Measurements from ENCODE around the gene KRTAP10-1.
"Not testable (repeated sequence)": the region's sequence is repeated elsewhere in the genome, so short reads cannot be mapped to it uniquely, and the experiment has no call there.

Gene KRTAP10-1

GRCh38 chr21:44571844-44572782 lies 32.1 kb upstream of the KRTAP10-1 start:
- no peak overlapping the region for H3K27ac ChIP-seq
- no peak overlapping the region for H3K4me3 ChIP-seq

GRCh38 chr21:44571296-44571695 lies 31.3 kb upstream of the KRTAP10-1 start:
- Histone ChIP-seq H3K27ac (no peak overlapping the region), H3K4me3 (no peak overlapping the region)

- H3K27ac ChIP-seq: no peak overlapping the region
Observed at GRCh38 chr21:44569861-44570517, 30.0 kb upstream of the KRTAP10-1 start.

GRCh38 chr21:44568667-44569556 lies 28.9 kb upstream of the KRTAP10-1 start:
- H3K4me3 ChIP-seq: no peak overlapping the region
- H3K27ac ChIP-seq: no peak overlapping the region

More at GRCh38 chr21:44569861-44570517, 30.0 kb upstream of the KRTAP10-1 start:
- no peak overlapping the region for H3K4me3 ChIP-seq

GRCh38 chr21:44568261-44568660 lies 28.3 kb upstream of the KRTAP10-1 start:
- Histone ChIP-seq H3K27ac (no peak overlapping the region), H3K4me3 (no peak overlapping the region)

GRCh38 chr21:44567481-44568171 lies 27.6 kb upstream of the KRTAP10-1 start:
- H3K4me3 ChIP-seq: no peak overlapping the region
- H3K27ac ChIP-seq: no peak overlapping the region

GRCh38 chr21:44566403-44566802 lies 26.4 kb upstream of the KRTAP10-1 start:
- no peak overlapping the region for H3K27ac ChIP-seq
- H3K4me3 ChIP-seq: no peak overlapping the region

- Histone ChIP-seq H3K27ac (peak overlapping the region in 2 of 21 experiments; percentile 6 to 59), H3K4me3 (no peak overlapping the region)
Observed at GRCh38 chr21:44564886-44565598, 25.0 kb upstream of the KRTAP10-1 start.

GRCh38 chr21:44564099-44564498 lies 24.1 kb upstream of the KRTAP10-1 start:
- H3K4me3 ChIP-seq: no peak overlapping the region
- H3K27ac ChIP-seq: peak overlapping the region in 1 of 21 experiments; percentile 59

GRCh38 chr21:44558695-44559094 lies 18.7 kb upstream of the KRTAP10-1 start, which contains the start of gene KRTAP10-3:
Gene KRTAP10-3, minus strand, starts transcription at chr21:44558795. Its CDS starts 80 bp downstream, at chr21:44558715.
- Histone ChIP-seq H3K4me3 (no peak within 1 kb of the TSS), H3K27ac (no peak within 1 kb of the TSS)

GRCh38 chr21:44558329-44558675 lies 18.3 kb upstream of the KRTAP10-1 start:
- H3K27ac ChIP-seq, H3K4me3 ChIP-seq: not testable (repeated sequence)

- Histone ChIP-seq H3K4me3 (no peak overlapping the region), H3K27ac (no peak overlapping the region)
Observed at GRCh38 chr21:44557491-44558328, 17.7 kb upstream of the KRTAP10-1 start.

- Histone ChIP-seq H3K4me3 (no peak overlapping the region), H3K27ac (no peak overlapping the region)
Observed at GRCh38 chr21:44556879-44557278, 16.9 kb upstream of the KRTAP10-1 start.

- H3K27ac ChIP-seq: no peak overlapping the region
- H3K4me3 ChIP-seq: no peak overlapping the region
Observed at GRCh38 chr21:44555200-44555875, 15.3 kb upstream of the KRTAP10-1 start.

- Histone ChIP-seq H3K27ac (no peak overlapping the region), H3K4me3 (no peak overlapping the region)
Observed at GRCh38 chr21:44552681-44553080, 12.7 kb upstream of the KRTAP10-1 start.

- Histone ChIP-seq H3K27ac (no peak overlapping the region), H3K4me3 (no peak overlapping the region)
Observed at GRCh38 chr21:44552136-44552535, 12.1 kb upstream of the KRTAP10-1 start.

- no peak within 1 kb of the TSS for H3K4me3 ChIP-seq
- no peak within 1 kb of the TSS for H3K27ac ChIP-seq
Observed at GRCh38 chr21:44551340-44551961, 11.5 kb upstream of the KRTAP10-1 start, which contains the start of gene KRTAP10-2. Gene KRTAP10-2, minus strand, starts transcription at chr21:44551505. Its CDS starts 47 bp downstream, at chr21:44551458.

All from skin epidermis (tissue), 12 donors.